Neuronal stem cell (in vitro differentiated cells): ENCODE measurements around the gene HLA-DOA.
A peak's percentile ranks its signal among the peaks of the same experiment; 100 is the strongest.

Source experiments
- DNase-seq: peaks from one replicate; pipeline ENCODE4 v3.0.0-alpha.2; 2013; ENCODE audit warnings: low spot score
- H2AFZ ChIP-seq: one replicate; pipeline ENCODE4 v1.6.1; 2013; ENCODE audit warnings: mild to moderate bottlenecking, low read length, inconsistent platforms
- H2AK5ac ChIP-seq: 2 replicates; pipeline ENCODE4 v1.6.1; 2013; ENCODE audit warnings: low read depth, mild to moderate bottlenecking, inconsistent platforms, low read length, moderate library complexity, mixed read lengths
- H2BK120ac ChIP-seq: 2 replicates; pipeline ENCODE4 v1.6.1; 2013; ENCODE audit warnings: low read depth, mild to moderate bottlenecking, inconsistent platforms, low read length, moderate library complexity, mixed read lengths
- H2BK12ac ChIP-seq: one replicate; pipeline ENCODE4 v1.6.1; 2013; ENCODE audit warnings: low read length, inconsistent platforms
- H2BK15ac ChIP-seq: 2 replicates; pipeline ENCODE4 v1.6.1; 2013; ENCODE audit warnings: mild to moderate bottlenecking, low read length, inconsistent platforms, mixed read lengths
- H2BK5ac ChIP-seq: one replicate; pipeline ENCODE4 v1.6.1; 2013; ENCODE audit warnings: inconsistent platforms, mild to moderate bottlenecking, low read length, moderate library complexity
- H3K14ac ChIP-seq: one replicate; pipeline ENCODE4 v1.6.1; 2013; ENCODE audit warnings: low read length, inconsistent platforms
- H3K18ac ChIP-seq: 2 replicates; pipeline ENCODE4 v1.6.1; 2013; ENCODE audit warnings: low read length, inconsistent platforms
- H3K23ac ChIP-seq: 2 replicates; pipeline ENCODE4 v1.6.1; 2013; ENCODE audit warnings: low read depth, mild to moderate bottlenecking, mixed read lengths, low read length, inconsistent platforms; ENCODE audit not compliant: poor library complexity
- H3K27ac ChIP-seq: replicated peaks from 3 replicates; pipeline ENCODE4 v1.5.1; 2013; ENCODE audit warnings: low read length, inconsistent platforms
- H3K27me3 ChIP-seq, 3 experiments: 2 replicates each; pipeline ENCODE4 v1.6.1; 2013; ENCODE audit warnings: low read length in 3 of 3, mild to moderate bottlenecking in 2 of 3, inconsistent platforms in 1 of 3, low read depth in 1 of 3, mixed read lengths in 1 of 3, moderate library complexity in 1 of 3; ENCODE audit not compliant: control insufficient read depth in 3 of 3, insufficient read depth in 3 of 3
- H3K36me3 ChIP-seq, 2 donors: replicated peaks in 1 of 2; 2 replicates each; pipeline ENCODE4 v1.6.1; 2013; ENCODE audit warnings: low read length in 2 of 2; ENCODE audit not compliant: control insufficient read depth in 2 of 2, insufficient read depth in 2 of 2
- H3K4ac ChIP-seq: 2 replicates; pipeline ENCODE4 v1.6.1; 2013; ENCODE audit warnings: inconsistent platforms, mild to moderate bottlenecking, low read length, moderate library complexity
- H3K4me1 ChIP-seq, 2 donors: 1 replicate in 1 of 2; 2 replicates in 1 of 2; pipeline ENCODE4 v1.6.1; 2013; ENCODE audit warnings: low read length in 2 of 2, low read depth in 1 of 2; ENCODE audit not compliant: control insufficient read depth in 2 of 2, insufficient read depth in 1 of 2
- H3K4me2 ChIP-seq: one replicate; pipeline ENCODE4 v1.6.1; 2013; ENCODE audit warnings: mild to moderate bottlenecking, low read length, inconsistent platforms; ENCODE audit not compliant: insufficient read depth, poor library complexity, severe bottlenecking
- H3K4me3 ChIP-seq, 2 donors: 2 replicates each; pipeline ENCODE4 v1.5.1; 2013; ENCODE audit warnings: low read length in 2 of 2, mild to moderate bottlenecking in 2 of 2, inconsistent platforms in 1 of 2, moderate library complexity in 1 of 2
- H3K79me1 ChIP-seq: one replicate; pipeline ENCODE4 v1.6.1; 2013; ENCODE audit warnings: low read depth, mild to moderate bottlenecking, inconsistent platforms, low read length, moderate library complexity
- H3K9ac ChIP-seq: one replicate; pipeline ENCODE4 v1.6.1; 2013; ENCODE audit warnings: mild to moderate bottlenecking, low read depth, low read length, inconsistent platforms; ENCODE audit not compliant: poor library complexity
- H3K9me3 ChIP-seq, 2 donors: replicated peaks in 1 of 2; 2 replicates each; pipeline versions ENCODE3 to v1.6.1; 2013; ENCODE audit warnings: low read length in 2 of 2, mild to moderate bottlenecking in 2 of 2, inconsistent platforms in 1 of 2, low read depth in 1 of 2, mixed read lengths in 1 of 2, moderate library complexity in 1 of 2; ENCODE audit not compliant: control insufficient read depth in 2 of 2, insufficient read depth in 1 of 2
- H4K8ac ChIP-seq: one replicate; pipeline ENCODE4 v1.6.1; 2013; ENCODE audit warnings: low read depth, mild to moderate bottlenecking, inconsistent platforms, low read length, moderate library complexity
- H4K91ac ChIP-seq: one replicate; pipeline ENCODE4 v1.6.1; 2013; ENCODE audit warnings: low read length, low read depth, mild to moderate bottlenecking, inconsistent platforms; ENCODE audit not compliant: poor library complexity
- WGBS, 2 donors: extraction: QIAGEN DNeasy Blood & Tissue Kit; methylation state at CpG; one replicate each; pipeline ENCODE4 v1.1.7; 2013; ENCODE audit warnings: missing lambda C conversion rate in 2 of 2, mixed read lengths in 1 of 2; ENCODE audit not compliant: insufficient read length in 2 of 2, insufficient replicate concordance in 1 of 2; ENCODE audit errors: extremely low coverage in 2 of 2; 5-methylcytosine and 5-hydroxymethylcytosine counted together

The HLA-DOA gene

GRCh38 chr6:32960563-32960962 is 48.8 kb downstream of the HLA-DOA start:
- no peaks in the 10 kb centered on the region for H3K79me1 ChIP-seq
- no peak overlapping the region for H3K27ac ChIP-seq
- no peak overlapping the region for H3K9ac ChIP-seq

GRCh38 chr6:32956176-32956575 is 53.2 kb downstream of the HLA-DOA start:
- Histone ChIP-seq H3K36me3 (no peaks in the 10 kb centered on the region), H2AFZ (no peak overlapping the region), H2BK5ac (no peak overlapping the region), H2BK15ac (no peak overlapping the region), H3K4ac (no peak overlapping the region), H3K14ac (no peak overlapping the region), H3K4me3 (no peak overlapping the region), H3K18ac (no peak overlapping the region), H3K4me2 (no peak overlapping the region), H3K27ac (no peak overlapping the region), H2BK12ac (no peak overlapping the region), H3K9me3 (no peaks in the 10 kb centered on the region), H3K23ac (no peak overlapping the region), H3K27me3 (no peaks in the 10 kb centered on the region), H3K9ac (no peak overlapping the region), H2BK120ac (no peak overlapping the region), H2AK5ac (no peak overlapping the region), H4K91ac (no peak overlapping the region), H3K79me1 (no peaks in the 10 kb centered on the region), H4K8ac (no peak overlapping the region), H3K4me1 (no peaks in the 10 kb centered on the region)
- DNase-seq = no peak
- no CpG with 5 or more reads among the region's 2 CpGs for WGBS, 2 donors

More at GRCh38 chr6:32960563-32960962, 48.8 kb downstream of the HLA-DOA start:
- no peak overlapping the region for H3K4me3 ChIP-seq
- H2AFZ ChIP-seq = no peak overlapping the region
- H3K14ac ChIP-seq = no peak overlapping the region
- H4K91ac ChIP-seq = no peak overlapping the region
- no peak overlapping the region for H3K23ac ChIP-seq
- no peak overlapping the region for H2BK5ac ChIP-seq
- WGBS, 2 donors = no CpG with 5 or more reads among the region's 5 CpGs
- no peaks in the 10 kb centered on the region for H3K4me1 ChIP-seq
- H3K4me2 ChIP-seq = no peak overlapping the region
- no peaks in the 10 kb centered on the region for H3K9me3 ChIP-seq
- no peak overlapping the region for H3K18ac ChIP-seq
- no peak for DNase-seq
- no peak overlapping the region for H2BK120ac ChIP-seq
- H3K27me3 ChIP-seq = no peaks in the 10 kb centered on the region
- no peaks in the 10 kb centered on the region for H3K36me3 ChIP-seq
- H2AK5ac ChIP-seq = no peak overlapping the region
- H4K8ac ChIP-seq = no peak overlapping the region
- H3K4ac ChIP-seq = no peak overlapping the region
- no peak overlapping the region for H2BK12ac ChIP-seq
- H2BK15ac ChIP-seq = no peak overlapping the region

- no peak overlapping the region for H3K4me3 ChIP-seq
- H4K8ac ChIP-seq = no peak overlapping the region
- no CpG with 5 or more reads among the region's 3 CpGs for WGBS, 2 donors
- no peak for DNase-seq
- no peak overlapping the region for H2BK15ac ChIP-seq
- H4K91ac ChIP-seq = no peak overlapping the region
- H3K23ac ChIP-seq = no peak overlapping the region
- no peak overlapping the region for H3K4ac ChIP-seq
- H3K18ac ChIP-seq = no peak overlapping the region
- no peak overlapping the region for H3K14ac ChIP-seq
- H2AFZ ChIP-seq = no peak overlapping the region
- no peak overlapping the region for H2BK5ac ChIP-seq
- no peak overlapping the region for H2BK120ac ChIP-seq
- H3K4me2 ChIP-seq = no peak overlapping the region
- peaks cover 0 to under 1% (median 0%) of the 10 kb centered on the region in 3 experiments for H3K27me3 ChIP-seq
- no peak overlapping the region for H3K27ac ChIP-seq
- no peak overlapping the region for H2BK12ac ChIP-seq
- H3K79me1 ChIP-seq = no peaks in the 10 kb centered on the region
- no peak overlapping the region for H2AK5ac ChIP-seq
- no peaks in the 10 kb centered on the region for H3K36me3 ChIP-seq
- no peaks in the 10 kb centered on the region for H3K9me3 ChIP-seq
- H3K4me1 ChIP-seq = no peaks in the 10 kb centered on the region
- H3K9ac ChIP-seq = no peak overlapping the region
These were observed 54.2 kb downstream of the HLA-DOA start for GRCh38 chr6:32954986-32955802.

GRCh38 chr6:32954267-32954666 is 55.1 kb downstream of the HLA-DOA start:
- no peak overlapping the region for H2BK15ac ChIP-seq
- H4K91ac ChIP-seq = no peak overlapping the region

More at GRCh38 chr6:32954267-32954666, 55.1 kb downstream of the HLA-DOA start:
- no peak overlapping the region for H4K8ac ChIP-seq
- H3K4me3 ChIP-seq = no peak overlapping the region
- no peak overlapping the region for H3K23ac ChIP-seq
- no peak for DNase-seq
- no peak overlapping the region for H2BK12ac ChIP-seq
- H3K4me1 ChIP-seq = no peaks in the 10 kb centered on the region
- WGBS, 2 donors = no CpG with 5 or more reads among the region's 4 CpGs
- no peak overlapping the region for H2AFZ ChIP-seq
- H3K9me3 ChIP-seq = no peaks in the 10 kb centered on the region
- H2BK120ac ChIP-seq = no peak overlapping the region
- H3K27me3 ChIP-seq = peaks cover 0 to 8% (median 0%) of the 10 kb centered on the region in 3 experiments
- H3K27ac ChIP-seq = no peak overlapping the region
- no peak overlapping the region for H2AK5ac ChIP-seq
- no peaks in the 10 kb centered on the region for H3K79me1 ChIP-seq
- H3K9ac ChIP-seq = no peak overlapping the region
- H3K36me3 ChIP-seq = no peaks in the 10 kb centered on the region
- H3K18ac ChIP-seq = no peak overlapping the region
- H3K4me2 ChIP-seq = no peak overlapping the region
- no peak overlapping the region for H3K14ac ChIP-seq
- H3K4ac ChIP-seq = no peak overlapping the region
- H2BK5ac ChIP-seq = peak overlapping the region; percentile 35
